ENCODE measurements around the gene FAM161A.
"Not testable (repeated sequence)": the region's sequence is repeated elsewhere in the genome, so short reads cannot be mapped to it uniquely, and the experiment has no call there.

FAM161A gene

DNA sequence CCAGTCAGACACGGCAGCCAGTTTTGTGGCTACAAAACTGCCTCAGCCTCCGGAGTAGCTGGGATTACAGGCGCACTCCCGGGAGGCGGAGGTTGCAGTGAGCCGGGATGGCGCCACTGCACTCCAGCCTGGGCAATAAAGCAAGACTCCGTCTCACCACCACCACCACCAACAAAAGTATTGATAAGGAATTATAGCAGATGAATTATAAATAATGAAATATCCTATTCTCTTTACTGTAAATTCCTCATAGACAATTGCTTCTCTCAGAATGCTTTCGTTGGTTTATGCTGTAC lies 1.4 kb upstream of the FAM161A start:
- peak overlapping the region; percentile 86 for H3K27ac ChIP-seq
- TF ChIP-seq ZFX (IDR thresholded peaks at IDR 0.05), result no peak
- TF ChIP-seq, protein P1, sequence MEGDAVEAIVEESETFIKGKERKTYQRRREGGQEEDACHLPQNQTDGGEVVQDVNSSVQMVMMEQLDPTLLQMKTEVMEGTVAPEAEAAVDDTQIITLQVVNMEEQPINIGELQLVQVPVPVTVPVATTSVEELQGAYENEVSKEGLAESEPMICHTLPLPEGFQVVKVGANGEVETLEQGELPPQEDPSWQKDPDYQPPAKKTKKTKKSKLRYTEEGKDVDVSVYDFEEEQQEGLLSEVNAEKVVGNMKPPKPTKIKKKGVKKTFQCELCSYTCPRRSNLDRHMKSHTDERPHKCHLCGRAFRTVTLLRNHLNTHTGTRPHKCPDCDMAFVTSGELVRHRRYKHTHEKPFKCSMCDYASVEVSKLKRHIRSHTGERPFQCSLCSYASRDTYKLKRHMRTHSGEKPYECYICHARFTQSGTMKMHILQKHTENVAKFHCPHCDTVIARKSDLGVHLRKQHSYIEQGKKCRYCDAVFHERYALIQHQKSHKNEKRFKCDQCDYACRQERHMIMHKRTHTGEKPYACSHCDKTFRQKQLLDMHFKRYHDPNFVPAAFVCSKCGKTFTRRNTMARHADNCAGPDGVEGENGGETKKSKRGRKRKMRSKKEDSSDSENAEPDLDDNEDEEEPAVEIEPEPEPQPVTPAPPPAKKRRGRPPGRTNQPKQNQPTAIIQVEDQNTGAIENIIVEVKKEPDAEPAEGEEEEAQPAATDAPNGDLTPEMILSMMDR (conservative IDR thresholded peaks at IDR 0.05), result no peak

DNA sequence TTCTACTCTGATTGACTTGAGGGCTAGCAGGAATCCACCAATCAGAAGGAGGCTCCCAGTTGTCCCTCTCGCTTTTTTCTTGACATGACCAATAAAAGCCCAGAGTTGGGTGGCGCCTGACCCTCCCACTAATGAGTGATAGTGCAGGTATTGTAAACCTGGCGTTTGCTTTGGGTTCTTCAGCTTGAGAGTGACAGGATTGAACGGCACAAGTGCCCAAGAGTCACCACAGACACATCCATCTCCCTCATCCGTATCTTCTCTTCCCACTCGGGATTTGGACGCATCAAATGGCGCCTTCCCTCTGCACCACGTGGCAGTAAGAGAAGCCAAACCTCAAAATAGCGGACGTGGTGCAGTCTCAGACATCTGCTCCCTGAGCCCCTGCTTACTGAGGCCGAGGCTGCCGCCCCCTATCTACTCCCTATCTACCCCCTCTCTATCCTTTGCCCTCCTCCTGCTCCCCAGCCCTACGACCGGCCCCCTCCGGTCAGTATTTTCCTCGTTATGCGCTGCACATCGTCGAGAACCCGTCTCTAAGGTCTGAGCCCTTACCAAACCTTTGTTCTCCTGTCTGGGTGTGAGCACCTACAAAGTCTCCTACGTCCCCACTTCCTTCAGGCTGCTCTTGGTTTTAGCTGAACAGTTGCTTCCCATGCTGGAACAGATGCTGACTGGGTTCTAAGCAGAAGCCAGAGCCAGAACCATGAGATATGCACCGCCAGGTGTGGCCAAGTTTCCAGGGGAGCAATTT lies 881 bp upstream of the FAM161A start:
- TF ChIP-seq, protein P1 (conservative IDR thresholded peaks at IDR 0.05), result no peak
- no peak for TF ChIP-seq ZFX (IDR thresholded peaks at IDR 0.05)
- peak overlapping the region; percentile 86 for H3K27ac ChIP-seq

DNA sequence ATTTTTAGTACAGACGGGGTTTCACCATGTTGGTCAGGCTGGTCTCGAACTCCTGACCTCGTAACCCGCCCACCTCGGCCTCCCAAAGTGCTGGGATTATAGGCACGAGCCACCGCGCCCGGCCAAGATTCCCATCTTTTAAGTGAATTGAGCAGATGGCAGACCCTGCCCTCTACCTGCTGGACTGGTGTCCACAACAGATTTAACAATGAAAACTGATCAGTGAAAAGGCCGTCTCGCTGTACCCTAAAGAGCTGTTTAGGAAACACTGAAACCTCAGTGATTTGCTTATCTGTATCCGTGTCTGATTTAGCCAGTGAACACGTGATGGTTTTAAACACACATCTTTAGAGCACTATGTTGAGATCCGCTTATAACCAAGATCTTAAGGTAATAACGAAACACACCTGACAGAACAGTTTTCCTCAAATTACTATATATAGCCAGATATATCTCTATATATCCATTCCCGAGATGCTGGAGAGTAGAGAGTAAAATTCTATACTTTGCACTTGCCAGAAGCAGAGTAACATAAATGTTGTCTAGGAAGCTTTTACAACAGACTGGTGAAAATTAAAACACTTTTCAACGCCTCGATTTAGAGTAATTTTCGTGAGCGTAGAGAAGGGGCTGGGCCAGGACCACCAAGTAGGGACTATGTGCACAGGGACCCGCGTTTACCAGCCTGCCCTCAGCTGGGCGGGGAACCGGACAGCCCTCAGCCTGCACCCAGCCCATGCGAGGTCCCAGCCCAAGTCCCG lies 594 bp downstream of the FAM161A start:
- peak overlapping the region; percentile 86 for H3K27ac ChIP-seq
- TF ChIP-seq, protein P1 (conservative IDR thresholded peaks at IDR 0.05), result 0 out of 2 replicates have a peak, but pooled peaks have one; percentile 5
- TF ChIP-seq ZFX (IDR thresholded peaks at IDR 0.05), result no peak

DNA sequence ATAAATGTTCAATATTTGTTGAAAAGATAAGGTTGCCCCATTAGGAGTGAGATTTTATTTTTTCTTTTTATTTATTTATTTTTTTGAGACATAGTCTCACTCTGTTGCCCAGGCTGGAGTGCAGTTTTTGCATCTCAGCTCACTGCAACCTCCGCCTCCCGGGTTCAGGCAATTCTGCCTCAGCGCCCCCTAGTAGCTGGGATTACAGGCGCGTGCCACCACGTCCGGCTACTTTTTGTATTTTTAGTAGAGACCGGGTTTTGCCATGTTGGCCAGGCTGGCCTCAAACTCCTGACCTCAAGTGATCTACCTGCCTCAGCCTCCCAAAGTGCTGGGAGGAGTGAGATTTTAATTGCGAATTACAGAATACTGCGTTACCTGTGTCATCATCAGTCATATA lies 2.6 kb downstream of the FAM161A start:
- H3K27ac ChIP-seq, result not testable (repeated sequence)

DNA sequence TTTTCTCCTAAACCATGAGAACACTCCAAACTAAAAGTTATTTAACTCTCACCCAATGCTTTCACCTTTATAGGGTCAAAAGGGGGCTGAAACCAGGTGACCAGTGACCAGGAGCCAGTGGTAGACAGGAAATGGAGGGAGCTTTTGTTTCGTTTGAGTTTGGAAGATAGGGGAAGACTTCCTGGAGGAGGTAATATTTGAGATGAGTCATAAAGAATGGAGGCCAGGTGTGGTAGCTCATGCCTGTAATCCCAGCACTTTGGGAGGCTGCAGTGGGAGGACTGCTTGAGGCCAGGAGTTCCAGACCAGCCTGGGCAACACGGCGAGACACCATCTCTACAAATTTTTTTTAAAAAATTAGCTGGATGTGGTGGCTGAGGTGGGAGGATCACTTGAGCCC lies 8.5 kb downstream of the FAM161A start:
- H3K27ac ChIP-seq, result no peak overlapping the region
- no peak for TF ChIP-seq ZFX (IDR thresholded peaks at IDR 0.05)
- TF ChIP-seq, protein P1 (conservative IDR thresholded peaks at IDR 0.05), result no peak

DNA sequence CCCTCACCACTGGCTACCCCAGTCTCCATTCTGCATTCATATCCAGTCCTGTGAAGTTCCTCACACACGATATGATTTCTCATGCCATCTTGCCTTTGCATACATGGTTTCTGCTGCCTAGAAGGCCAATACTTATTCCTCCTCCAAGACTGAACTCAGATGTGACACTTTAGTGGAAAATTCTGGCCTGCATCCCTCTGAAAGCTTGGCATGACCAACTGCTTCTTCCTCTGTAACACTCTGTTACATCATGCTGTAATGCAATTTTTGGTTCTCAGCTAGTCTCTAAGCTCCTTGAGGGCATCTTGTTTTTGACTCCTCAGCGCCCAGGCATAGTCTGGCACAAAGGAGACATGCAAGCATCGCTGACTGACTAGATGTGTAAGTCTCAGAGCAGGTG lies 12.6 kb downstream of the FAM161A start:
- TF ChIP-seq, protein P1 (conservative IDR thresholded peaks at IDR 0.05), result no peak

DNA sequence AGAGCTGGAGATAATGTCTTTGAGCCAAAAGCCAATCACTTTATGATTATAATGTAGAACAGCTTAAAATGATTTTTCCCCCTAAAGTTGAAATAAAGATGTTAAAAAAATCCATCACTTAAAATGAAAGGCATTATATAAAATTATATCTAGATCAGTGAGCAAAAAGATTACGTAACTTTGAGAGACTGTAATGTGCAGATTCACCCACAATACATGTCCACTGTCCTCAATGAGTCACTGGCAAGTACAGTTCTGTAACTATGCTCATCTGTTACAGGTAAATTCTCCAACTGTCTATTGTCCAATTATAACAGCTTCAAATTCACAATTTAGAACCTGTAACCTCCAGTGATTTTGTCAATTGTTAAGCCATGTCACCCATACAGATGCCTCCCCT lies 19.0 kb downstream of the FAM161A start:
- H3K27ac ChIP-seq, result no peak overlapping the region
- no peak for TF ChIP-seq ZFX (IDR thresholded peaks at IDR 0.05)
- TF ChIP-seq, protein P1 (conservative IDR thresholded peaks at IDR 0.05), result no peak

More for the DNA sequence above, 12.6 kb downstream of the FAM161A start:
- no peak overlapping the region for H3K27ac ChIP-seq

All from C4-2B (cell line).